Measurements from ENCODE around the gene ADSS1. TPM values are rescaled to one million over a fixed set of nuclear protein-coding genes. Genes with fewer than 3 reads are reported as not detected.

The ADSS1 gene
- total and polyA plus RNA-seq, 4 donors = 5.3 to 9.3 (median 7.1) TPM

GRCh38 chr14:104735830-104736642 is 12.0 kb downstream of the ADSS1 start:
- Histone ChIP-seq H3K4me3 (no peak overlapping the region), H3K9me3 (ENCODE audit: control insufficient read depth in 4 of 4, insufficient read depth in 3 of 4, low read length in 3 of 4) (no peaks in the 10 kb centered on the region), H3K27me3 (ENCODE audit: control insufficient read depth in 3 of 3, insufficient read depth in 3 of 3, low read length in 2 of 3) (no peaks in the 10 kb centered on the region), H3K9ac (ENCODE audit: insufficient read depth in 1 of 2, low read length in 2 of 2) (peak overlapping the region in 1 of 2 donors; percentile 42), H3K36me3 (ENCODE audit: control insufficient read depth in 4 of 4, insufficient read depth in 4 of 4, low read length in 4 of 4) (peaks cover 0 to 4% (median 0%) of the 10 kb centered on the region in 4 donors), H3K27ac (ENCODE audit: low read depth in 1 of 2, low read length in 1 of 2) (peak overlapping the region; percentile 78 to 95), H3K4me1 (ENCODE audit: control insufficient read depth in 5 of 5, insufficient read depth in 5 of 5, low read length in 5 of 5) (peaks cover 0 to 19% (median 8%) of the 10 kb centered on the region in 5 donors)
- peak; percentile 85 to 93 (median 88) for DNase-seq
- 29 to 33% methylated on average over 25 to 26 of the region's 26 CpGs for WGBS, 2 donors
- no peak for TF ChIP-seq CTCF (IDR thresholded peaks at IDR 0.05; ENCODE audit: control extremely low read depth, extremely low read depth)
- peak; percentile 76 for ATAC-seq (ENCODE audit: insufficient read depth, low FRiP score)

GRCh38 chr14:104738375-104739019 is 14.5 kb downstream of the ADSS1 start:
- DNase-seq (no peak), ATAC-seq (ENCODE audit: insufficient read depth, low FRiP score) (no peak)
- H3K4me1 ChIP-seq (ENCODE audit: control insufficient read depth in 5 of 5, insufficient read depth in 5 of 5, low read length in 5 of 5) = peaks cover 0 to 15% (median 8%) of the 10 kb centered on the region in 5 donors

GRCh38 chr14:104739026-104739425 is 15.0 kb downstream of the ADSS1 start:
- no peak for TF ChIP-seq CTCF (IDR thresholded peaks at IDR 0.05; ENCODE audit: control extremely low read depth, extremely low read depth)
- Histone ChIP-seq H3K27ac (ENCODE audit: low read depth in 1 of 2, low read length in 1 of 2) (no peak overlapping the region), H3K27me3 (ENCODE audit: control insufficient read depth in 3 of 3, insufficient read depth in 3 of 3, low read length in 2 of 3) (no peaks in the 10 kb centered on the region), H3K4me1 (ENCODE audit: control insufficient read depth in 5 of 5, insufficient read depth in 5 of 5, low read length in 5 of 5) (peaks cover 0 to 15% (median 8%) of the 10 kb centered on the region in 5 donors), H3K36me3 (ENCODE audit: control insufficient read depth in 4 of 4, insufficient read depth in 4 of 4, low read length in 4 of 4) (peaks cover 0 to 4% (median 1%) of the 10 kb centered on the region in 4 donors), H3K9ac (ENCODE audit: insufficient read depth in 1 of 2, low read length in 2 of 2) (no peak overlapping the region), H3K9me3 (ENCODE audit: control insufficient read depth in 4 of 4, insufficient read depth in 3 of 4, low read length in 3 of 4) (no peaks in the 10 kb centered on the region), H3K4me3 (no peak overlapping the region)
- WGBS, 2 donors = 97% methylated on average over 15 to 17 of the region's 17 CpGs
- ATAC-seq (ENCODE audit: insufficient read depth, low FRiP score) (no peak), DNase-seq (no peak)

More at GRCh38 chr14:104738375-104739019, 14.5 kb downstream of the ADSS1 start:
- H3K9me3 ChIP-seq (ENCODE audit: control insufficient read depth in 4 of 4, insufficient read depth in 3 of 4, low read length in 3 of 4) = no peaks in the 10 kb centered on the region
- H3K9ac ChIP-seq (ENCODE audit: insufficient read depth in 1 of 2, low read length in 2 of 2) = no peak overlapping the region
- peaks cover 0 to 4% (median 1%) of the 10 kb centered on the region in 4 donors for H3K36me3 ChIP-seq (ENCODE audit: control insufficient read depth in 4 of 4, insufficient read depth in 4 of 4, low read length in 4 of 4)
- no peaks in the 10 kb centered on the region for H3K27me3 ChIP-seq (ENCODE audit: control insufficient read depth in 3 of 3, insufficient read depth in 3 of 3, low read length in 2 of 3)
- H3K4me3 ChIP-seq = no peak overlapping the region
- WGBS, 2 donors = 95 to 96% methylated on average over 18 of the region's 18 CpGs
- TF ChIP-seq CTCF (IDR thresholded peaks at IDR 0.05; ENCODE audit: control extremely low read depth, extremely low read depth) = no peak
- H3K27ac ChIP-seq (ENCODE audit: low read depth in 1 of 2, low read length in 1 of 2) = no peak overlapping the region

Measured in lung (tissue), 12 donors.